Fibroblast of peridontal ligament (primary cell): ENCODE data around the gene CRY2.

Source experiments
- DNase-seq: peaks from one replicate; pipeline ENCODE4 v3.0.0-alpha.2; 2010; ENCODE audit errors: extremely low read depth

CRY2 gene

GRCh38 chr11:45918331-45918941, 71.2 kb downstream of the CRY2 start:
- peak; percentile 55 for DNase-seq

GRCh38 chr11:45918962-45919675, 71.8 kb downstream of the CRY2 start:
- DNase-seq, result no peak

GRCh38 chr11:45919806-45920530, 72.7 kb downstream of the CRY2 start:
- no peak for DNase-seq

GRCh38 chr11:45920531-45921477, 73.5 kb downstream of the CRY2 start:
- no peak for DNase-seq

GRCh38 chr11:45921561-45922424, 74.5 kb downstream of the CRY2 start:
- DNase-seq, result no peak

GRCh38 chr11:45922425-45923082, 75.3 kb downstream of the CRY2 start, which contains the start of gene LARGE2:
Gene LARGE2, plus strand, starts transcription at chr11:45922656. Its CDS starts 227 bp downstream, at chr11:45922883.
- no peak for DNase-seq

GRCh38 chr11:45924036-45924915, 77.0 kb downstream of the CRY2 start:
- no peak for DNase-seq

GRCh38 chr11:45924927-45925326, 77.7 kb downstream of the CRY2 start:
- DNase-seq, result no peak

- DNase-seq, result no peak
Observed at GRCh38 chr11:45925550-45925949, 78.3 kb downstream of the CRY2 start.

GRCh38 chr11:45926001-45926401, 78.7 kb downstream of the CRY2 start:
- no peak for DNase-seq

GRCh38 chr11:45926536-45927331, 79.5 kb downstream of the CRY2 start:
- DNase-seq, result no peak

- DNase-seq, result no peak
Observed at GRCh38 chr11:45927332-45927683, 80.0 kb downstream of the CRY2 start.

GRCh38 chr11:45927684-45928413, 80.6 kb downstream of the CRY2 start:
- no peak for DNase-seq

GRCh38 chr11:45928535-45929215, 81.4 kb downstream of the CRY2 start:
- DNase-seq, result no peak

- DNase-seq, result no peak
Observed at GRCh38 chr11:45929486-45930030, 82.3 kb downstream of the CRY2 start.

GRCh38 chr11:45930031-45930794, 82.9 kb downstream of the CRY2 start:
- no peak for DNase-seq
